Hypothalamus (tissue), 51 donors: ENCODE data around the gene CACTIN.

Source experiments
- DNase-seq, 51 donors: peaks; one replicate each; lab custom pipeline; 2025; lab: John Stamatoyannopoulos, UW

The CACTIN gene

GRCh38 chr19:3664879-3665642, 38.5 kb upstream of the CACTIN start:
- DNase-seq: no peak

DNA sequence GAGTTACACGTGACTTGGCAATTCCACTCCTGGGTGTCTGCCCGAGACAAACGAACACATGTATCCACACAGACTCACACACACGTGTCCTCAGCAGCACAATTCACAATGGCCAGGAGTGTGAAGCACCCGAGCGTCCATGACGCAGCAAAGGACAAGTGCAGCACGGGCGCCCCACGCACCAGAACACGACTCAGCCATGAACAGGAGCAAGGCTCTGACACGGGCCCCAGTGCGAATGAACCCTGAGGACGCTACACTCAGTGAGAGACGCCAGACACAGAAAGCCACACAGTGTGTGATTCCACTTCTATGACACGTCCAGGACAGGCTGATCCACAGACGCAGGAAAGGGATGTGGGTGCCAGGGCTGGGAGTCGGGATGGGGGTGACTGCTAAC, 37.2 kb upstream of the CACTIN start:
- DNase-seq: peak in 1 of 51 donors; percentile 32

DNA sequence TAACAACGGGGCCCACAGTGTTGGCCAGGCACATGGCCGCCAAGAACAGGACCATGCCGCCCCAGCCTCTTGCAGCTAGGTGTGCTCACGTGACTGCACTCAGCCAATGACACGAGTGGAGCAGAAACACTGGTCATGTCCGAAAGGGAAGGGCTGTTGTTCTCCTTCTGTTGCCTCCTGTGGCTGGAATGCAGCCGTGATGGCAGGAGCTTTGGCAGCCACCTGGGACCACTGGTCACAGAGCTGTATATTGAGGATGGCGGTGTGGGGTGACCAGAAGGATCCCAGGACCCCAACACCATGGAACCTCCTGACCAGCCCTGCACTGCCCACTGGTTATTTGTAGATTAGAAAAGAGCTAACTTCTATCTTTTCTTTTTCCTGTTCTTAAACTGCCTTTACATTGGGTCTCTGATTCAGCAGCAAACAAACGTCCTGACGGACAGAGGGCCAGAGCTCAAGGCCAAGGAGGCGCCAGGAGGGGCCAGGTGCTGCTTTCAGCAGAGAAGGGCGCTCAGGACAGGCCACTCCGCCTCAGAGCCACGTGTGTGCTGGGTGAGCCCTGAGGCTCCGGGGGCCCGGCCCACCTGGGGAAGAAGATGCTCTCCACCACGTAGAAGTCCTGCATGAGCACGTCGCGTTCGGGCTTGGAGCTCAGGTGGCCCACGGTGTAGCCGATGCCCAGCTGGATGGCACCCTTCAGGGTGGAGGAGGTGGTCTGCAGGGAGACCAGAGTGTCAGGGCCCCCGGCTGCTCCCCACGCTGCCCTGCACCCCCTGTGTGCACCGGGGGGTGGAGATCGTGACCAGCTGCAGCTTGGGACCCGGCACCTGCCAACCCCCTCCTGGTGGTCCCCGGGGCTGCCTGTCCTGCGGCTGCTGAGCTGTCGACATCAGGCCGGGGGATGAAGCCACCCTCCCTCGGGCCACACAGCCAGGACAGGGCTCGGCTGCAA, 35.0 kb upstream of the CACTIN start:
- DNase-seq: no peak

GRCh38 chr19:3660493-3661219, 34.1 kb upstream of the CACTIN start:
- peak in 1 of 51 donors; percentile 22 for DNase-seq

DNA sequence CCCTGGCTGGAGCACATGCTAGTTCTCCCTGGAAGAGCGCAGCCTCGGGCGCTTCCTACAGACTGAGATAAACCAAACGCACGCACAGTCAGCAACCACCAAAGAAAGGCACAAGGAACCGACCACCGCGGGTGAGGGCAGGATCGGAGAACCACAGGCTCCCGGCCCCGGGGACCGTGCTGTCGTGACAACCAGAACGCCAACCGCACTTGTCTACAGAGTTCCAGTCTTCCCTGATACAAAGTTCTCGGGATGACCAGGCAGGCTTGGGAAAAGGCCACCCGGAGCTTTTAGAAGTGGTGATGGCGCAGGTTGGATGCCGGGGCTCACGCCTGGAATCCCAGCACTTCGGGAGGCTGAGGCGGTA, 33.1 kb upstream of the CACTIN start:
- no peak for DNase-seq

GRCh38 chr19:3658870-3659745, 32.5 kb upstream of the CACTIN start:
- DNase-seq: no peak

- DNase-seq: no peak
Observed at GRCh38 chr19:3658004-3658869, 31.6 kb upstream of the CACTIN start.

- DNase-seq: no peak
Observed at GRCh38 chr19:3657395-3657769, 30.8 kb upstream of the CACTIN start.

- no peak for DNase-seq
Observed at GRCh38 chr19:3656747-3657394, 30.3 kb upstream of the CACTIN start.

DNA sequence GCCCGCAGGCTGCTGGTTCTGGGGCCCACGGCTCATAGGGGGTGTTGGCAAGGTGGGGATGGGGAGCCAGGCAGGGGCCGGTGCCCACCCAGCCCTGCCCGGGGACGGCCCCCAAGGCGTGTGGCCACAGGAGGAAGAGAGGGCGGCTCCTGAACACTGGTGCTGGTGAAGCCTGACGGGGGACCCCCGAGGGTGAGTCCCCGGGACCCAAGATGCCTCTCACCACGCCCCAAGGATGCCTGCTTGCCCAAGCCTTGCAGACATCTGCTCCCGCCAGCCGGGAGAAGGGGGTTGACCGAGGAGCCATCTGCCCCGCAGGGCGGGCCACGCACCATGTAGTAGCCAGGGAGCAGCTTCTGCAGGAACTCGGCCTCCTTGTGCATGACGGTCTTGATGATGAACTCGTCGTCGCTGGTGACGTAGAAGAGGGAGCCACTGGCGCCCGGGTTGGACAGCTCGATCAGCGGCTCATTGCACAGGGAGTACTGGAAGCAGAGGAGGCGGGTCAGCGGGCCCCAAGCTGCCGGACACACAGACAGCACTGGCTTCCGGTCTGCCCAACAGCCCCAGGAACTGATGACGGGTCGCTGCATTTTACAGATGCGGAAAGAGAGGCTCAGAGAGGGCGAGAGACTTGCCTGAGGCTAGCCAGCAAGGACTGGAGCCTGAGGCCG, 29.6 kb upstream of the CACTIN start:
- no peak for DNase-seq

DNA sequence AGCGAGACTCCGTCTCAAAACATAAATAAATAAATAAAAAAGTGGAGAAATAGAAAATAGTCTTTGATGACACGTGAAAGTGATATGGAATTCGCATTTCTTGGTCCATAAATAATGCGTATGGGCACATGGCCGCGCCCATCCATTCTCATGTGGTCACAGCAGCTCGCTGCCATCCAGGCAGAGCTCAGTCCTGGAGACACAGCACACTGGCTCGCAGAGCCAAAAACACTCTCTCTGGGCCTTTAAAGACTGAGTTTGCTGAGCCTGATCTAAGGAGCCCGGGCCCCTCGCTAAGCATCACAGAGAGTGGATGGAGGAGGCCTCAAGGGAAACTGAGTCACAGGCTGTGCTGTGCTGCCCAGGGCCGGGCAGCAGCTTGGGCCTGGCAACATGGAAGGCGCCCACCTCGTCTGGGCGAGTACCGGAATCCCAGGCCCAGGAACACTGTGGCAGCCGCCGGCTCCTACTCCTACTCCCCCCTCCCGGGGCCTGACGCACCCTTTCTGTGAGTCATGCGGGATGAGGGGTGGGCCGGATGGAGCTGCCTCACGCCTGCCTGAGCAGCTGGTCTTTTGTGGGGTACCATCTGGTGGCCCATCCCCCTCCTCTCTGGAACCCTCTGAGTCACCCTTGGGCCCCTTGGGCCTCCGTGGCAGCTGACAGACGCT, 28.9 kb upstream of the CACTIN start:
- DNase-seq: peak in 19 of 51 donors; percentile 7 to 84 (median 23)

DNA sequence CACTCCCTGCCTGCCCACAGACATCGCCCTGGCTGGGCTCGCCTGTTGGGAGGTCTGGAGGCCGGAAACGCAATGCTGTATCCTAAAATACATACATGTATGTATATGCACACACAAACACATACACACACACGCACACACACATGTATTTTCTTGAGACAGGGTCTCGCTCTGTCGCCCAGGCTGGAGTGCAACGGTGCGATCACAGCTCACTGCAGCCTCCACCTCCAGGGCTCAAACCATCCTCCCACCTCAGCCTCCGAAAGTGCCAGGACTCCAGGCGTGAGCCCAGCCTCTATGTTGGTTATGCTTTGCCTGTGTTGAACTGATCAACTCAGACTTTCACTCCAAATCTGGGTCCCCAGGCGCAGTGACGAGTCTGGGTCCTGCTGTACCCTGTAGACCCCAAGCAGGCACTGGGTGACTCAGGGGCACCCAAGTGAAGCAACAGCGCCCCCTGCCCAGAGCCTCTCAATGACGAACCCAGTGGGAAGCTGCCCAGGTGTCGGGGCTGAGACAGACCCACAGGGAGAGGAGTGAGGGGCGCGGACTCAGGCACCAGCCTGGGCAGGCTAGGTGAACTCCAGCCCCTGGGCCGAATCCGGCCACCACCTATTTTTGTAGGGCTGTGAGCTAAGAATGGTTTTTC, 27.4 kb upstream of the CACTIN start:
- DNase-seq: no peak

DNA sequence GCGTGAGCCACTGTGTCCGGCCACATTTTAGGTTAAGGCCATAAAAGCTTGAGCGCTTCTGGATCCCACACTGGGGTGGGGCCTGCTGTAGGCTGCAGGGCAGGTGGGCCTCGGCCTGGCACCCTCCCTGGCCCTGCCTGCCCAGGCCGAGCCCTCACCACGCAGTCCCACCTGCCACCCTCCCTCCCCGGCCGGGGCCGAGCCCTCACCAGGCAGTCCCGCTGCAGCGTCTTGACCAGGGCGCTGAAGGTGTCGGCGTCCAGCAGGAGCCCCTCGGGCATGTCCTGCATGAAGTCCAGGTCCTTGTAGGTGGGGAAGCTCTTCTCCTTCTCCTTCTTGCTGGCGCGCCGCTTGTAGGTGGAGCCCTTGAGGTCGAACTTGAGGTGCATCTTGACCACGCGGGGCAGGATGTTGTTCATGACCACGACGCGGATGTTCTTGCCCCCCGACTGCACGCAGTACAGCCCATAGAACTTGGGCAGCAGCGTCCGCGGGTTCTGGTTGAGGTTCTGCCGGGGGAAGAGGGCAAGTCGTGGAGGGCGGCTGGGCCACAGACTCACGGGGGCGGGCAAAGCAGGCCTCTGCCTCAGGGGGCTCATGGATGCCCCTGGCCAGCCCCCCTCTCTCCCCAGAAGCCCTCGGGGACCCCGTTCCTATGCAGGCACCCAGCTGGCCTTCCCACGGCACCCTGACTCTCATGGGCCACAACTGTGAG, 26.6 kb upstream of the CACTIN start:
- no peak for DNase-seq

DNA sequence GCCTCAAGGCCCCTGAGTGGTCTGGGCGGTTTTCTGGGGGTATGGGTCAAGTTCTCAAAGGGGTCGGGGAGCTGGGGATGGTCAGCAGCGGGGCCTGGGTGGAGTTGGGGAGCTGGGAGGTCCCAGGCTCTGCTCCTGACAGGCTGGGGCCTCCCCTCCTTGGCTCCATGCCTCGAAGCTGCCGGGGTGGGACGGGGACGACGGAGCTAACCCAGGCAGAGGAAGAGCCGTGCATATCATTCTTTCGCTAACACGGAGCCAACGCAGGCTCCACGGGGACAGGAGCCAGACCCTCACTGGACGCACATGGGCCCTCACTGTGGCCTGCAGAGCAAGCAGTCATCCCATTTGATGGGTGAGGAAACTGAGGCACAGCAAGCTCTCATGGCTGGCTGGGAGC, 25.8 kb upstream of the CACTIN start:
- no peak for DNase-seq

DNA sequence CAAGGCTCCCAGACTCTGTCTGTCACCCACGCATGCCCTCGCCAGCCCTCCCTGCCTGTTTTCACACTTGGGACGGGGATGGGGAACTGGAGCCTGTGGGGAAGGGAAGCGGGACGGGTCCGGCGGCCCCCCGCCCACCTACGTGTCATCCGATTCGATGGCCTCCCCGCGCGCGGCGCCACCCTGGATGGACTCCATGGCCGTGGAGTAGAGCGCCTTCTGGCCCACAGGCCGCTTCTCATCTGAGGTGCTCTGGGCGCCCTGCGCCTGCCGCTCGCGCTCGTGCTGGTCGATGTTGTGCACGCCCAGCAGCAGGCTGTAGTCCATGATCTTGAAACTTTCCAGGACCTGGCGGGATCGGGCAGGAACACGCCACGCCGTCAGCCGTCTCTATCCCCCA, 25.1 kb upstream of the CACTIN start:
- no peak for DNase-seq

DNA sequence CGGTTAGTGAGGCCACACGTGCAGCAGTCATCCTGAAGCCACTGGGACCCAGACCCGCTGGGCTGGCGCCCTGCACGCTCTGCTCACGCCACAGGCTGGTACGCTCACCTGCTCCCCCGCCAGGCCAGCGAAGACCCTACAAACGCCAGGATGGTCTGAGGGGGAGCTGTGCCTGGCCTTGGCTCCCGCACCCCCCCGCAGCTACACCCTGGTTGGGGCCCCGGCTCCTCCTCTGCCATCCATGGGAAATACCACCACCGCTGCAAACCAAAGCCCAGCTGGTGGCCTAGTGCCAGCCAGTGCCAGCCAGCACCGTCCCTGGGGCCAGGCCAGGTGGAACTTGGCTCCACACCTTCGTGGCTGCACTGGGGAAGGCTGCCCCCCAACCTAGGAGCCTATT, 23.3 kb upstream of the CACTIN start:
- DNase-seq: peak in 1 of 51 donors; percentile 20
